HG03108 (cell line): Measurements from ENCODE around the gene BTRC.
"Not testable (repeated sequence)": the region's sequence is repeated elsewhere in the genome, so short reads cannot be mapped to it uniquely, and the experiment has no call there.

Source experiments
- ATAC-seq: cut with Tn5 transposase; IDR thresholded peaks from one replicate; pipeline ENCODE4 v1.9.1; 2021; ENCODE audit warnings: moderate library complexity; ENCODE audit not compliant: unreplicated experiment

BTRC gene

GRCh38 chr10:101385866-101386658 lies 32.1 kb downstream of the BTRC start:
- ATAC-seq = no peak

DNA sequence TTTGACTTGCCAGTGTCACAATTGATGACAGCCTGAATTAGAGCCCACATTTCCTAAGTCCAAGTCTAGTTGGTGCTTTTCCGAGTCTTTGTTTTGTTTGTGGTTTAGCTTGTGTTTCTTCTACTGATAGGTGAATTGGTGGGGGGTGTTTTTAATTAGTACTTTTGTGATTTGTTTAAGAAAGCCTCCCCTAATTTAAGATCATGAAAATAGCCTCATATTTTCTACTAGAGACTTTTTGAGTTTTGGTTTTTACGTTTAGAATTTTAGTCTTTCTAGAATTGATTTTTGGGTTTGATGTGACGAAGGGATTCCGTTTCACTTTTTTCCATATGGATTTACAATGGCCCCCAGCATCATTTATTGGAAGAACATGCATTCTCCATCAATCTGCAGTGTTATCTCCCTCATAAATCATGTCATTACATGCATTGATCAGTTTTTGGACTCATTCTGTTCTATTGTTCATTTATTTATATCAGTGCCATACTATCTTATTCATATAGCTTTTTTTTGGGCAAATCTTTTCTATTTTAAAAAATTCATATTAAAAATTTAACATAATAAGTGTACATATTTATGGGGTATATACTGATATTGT lies 32.8 kb downstream of the BTRC start:
- ATAC-seq = no peak

- no peak for ATAC-seq
These were observed 34.8 kb downstream of the BTRC start for GRCh38 chr10:101388676-101389276.

- not testable (repeated sequence) for ATAC-seq
These were observed 35.6 kb downstream of the BTRC start for GRCh38 chr10:101389532-101389931.

- ATAC-seq = no peak
These were observed 36.1 kb downstream of the BTRC start for GRCh38 chr10:101389986-101390531.

DNA sequence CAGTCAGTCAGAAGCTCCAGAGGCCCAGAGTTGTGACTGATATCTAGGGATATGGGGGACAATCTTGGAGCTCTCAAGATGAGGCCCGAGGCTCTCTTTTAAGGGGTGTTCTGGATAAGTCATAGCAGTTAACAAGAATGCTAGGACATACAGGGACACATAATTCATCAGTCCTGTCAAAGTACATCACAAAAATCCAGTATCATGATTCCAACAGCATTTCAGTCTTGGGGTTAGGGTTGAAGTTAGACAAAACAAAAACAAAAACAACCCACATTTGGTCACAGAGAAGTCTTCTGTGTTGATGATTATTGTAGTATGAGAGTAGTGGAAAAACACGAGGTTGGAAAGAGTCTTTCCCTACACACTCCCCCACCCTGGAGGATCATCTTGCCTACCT lies 39.4 kb downstream of the BTRC start:
- ATAC-seq = no peak

- no peak for ATAC-seq
These were observed 40.7 kb downstream of the BTRC start for GRCh38 chr10:101394524-101395133.

- ATAC-seq = no peak
These were observed 43.2 kb downstream of the BTRC start for GRCh38 chr10:101397140-101397539.

GRCh38 chr10:101400585-101400984 lies 46.6 kb downstream of the BTRC start:
- no peak for ATAC-seq

DNA sequence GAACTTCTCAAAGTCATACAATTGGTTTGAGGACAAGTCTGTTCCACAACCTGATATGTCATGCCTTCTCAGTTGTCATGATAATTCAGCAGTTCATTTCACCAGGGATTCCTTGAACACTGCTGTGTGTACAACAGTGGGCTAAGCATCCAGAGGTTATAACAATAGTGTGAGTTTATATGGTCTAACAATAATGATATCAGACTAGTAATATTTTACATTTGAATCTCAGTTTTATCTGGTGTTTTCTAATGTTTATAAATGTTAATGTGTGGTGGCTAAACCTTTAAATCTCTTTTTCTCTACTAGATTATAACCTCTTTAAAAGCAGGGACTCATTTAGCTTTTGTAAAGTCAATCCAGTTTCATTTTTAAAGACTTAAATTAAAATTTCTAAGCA lies 48.7 kb downstream of the BTRC start:
- ATAC-seq = no peak

DNA sequence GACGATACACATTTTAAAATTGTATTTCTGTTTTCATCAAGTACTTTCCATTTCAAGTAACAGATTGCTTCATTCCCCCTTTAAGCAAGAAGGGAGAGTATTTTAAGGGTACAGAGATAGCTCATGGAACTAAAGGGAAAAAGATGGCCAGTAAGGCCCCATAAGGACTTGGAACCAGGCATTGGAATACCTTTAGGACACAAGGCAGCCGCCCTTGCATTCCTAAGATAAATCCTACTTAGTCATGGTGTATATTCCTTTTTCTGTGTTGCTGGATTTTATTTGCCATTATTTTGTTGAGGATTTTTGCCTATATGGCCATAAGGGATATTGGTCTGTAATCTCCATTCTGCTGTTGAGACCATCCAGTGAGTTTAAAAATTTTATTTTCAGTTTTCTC lies 49.2 kb downstream of the BTRC start:
- no peak for ATAC-seq

DNA sequence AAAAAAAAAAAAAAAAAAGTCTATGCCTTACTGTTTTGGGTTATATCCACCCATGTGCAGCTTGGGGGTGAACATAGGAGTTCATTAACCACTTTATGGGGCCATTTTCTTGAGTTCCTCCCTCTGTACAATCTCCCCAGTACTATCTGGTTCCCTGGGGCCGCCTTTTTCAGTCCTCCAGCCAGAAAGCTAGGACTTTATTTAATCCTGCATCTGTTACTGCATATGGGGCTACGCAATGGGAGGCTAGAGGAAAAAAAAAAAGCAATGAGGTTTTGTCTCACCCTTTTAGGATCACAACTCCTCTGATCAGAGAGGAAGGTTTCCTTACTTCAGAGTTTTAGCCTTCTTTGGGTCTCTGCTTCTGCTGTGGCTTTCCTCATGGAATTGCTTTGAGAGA lies 51.0 kb downstream of the BTRC start:
- ATAC-seq = no peak

DNA sequence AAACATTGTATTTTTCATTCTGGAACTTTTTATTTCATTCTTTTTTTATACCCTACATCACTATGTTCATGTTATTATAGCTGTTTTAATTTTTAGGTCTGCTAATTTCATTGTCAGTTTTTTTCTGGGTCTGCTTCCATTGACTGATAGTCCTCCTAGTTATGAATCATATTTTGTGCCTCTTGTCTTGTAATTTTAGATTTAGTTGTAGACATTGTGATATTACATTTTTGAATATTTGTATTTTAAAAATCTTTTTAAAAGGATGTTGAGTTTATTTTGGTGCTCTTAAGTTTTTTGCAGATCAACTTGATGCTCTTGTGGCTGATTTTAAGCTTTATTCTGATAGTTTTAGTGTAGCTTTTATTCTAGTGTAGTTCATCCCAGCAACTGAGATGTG lies 57.6 kb downstream of the BTRC start:
- no peak for ATAC-seq

GRCh38 chr10:101414034-101414433 lies 60.1 kb downstream of the BTRC start:
- ATAC-seq = no peak

GRCh38 chr10:101415884-101416283 lies 61.9 kb downstream of the BTRC start:
- no peak for ATAC-seq

DNA sequence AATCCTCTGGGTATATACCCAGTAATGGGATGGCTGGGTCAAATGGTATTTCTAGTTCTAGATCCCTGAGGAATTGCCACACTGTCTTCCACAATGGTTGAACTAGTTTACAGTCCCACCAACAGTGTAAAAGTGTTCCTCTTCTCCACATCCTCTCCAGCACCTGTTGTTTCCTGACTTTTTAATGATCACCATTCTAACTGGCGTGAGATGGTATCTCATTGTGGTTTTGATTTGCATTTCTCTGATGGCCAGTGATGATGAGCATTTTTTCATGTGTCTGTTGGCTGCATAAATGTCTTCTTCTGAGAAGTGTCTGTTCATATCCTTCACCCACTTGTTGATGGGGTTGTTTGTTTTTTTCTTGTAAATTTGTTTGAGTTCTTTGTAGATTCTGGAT lies 68.0 kb downstream of the BTRC start:
- not testable (repeated sequence) for ATAC-seq

GRCh38 chr10:101425535-101425934 lies 71.6 kb downstream of the BTRC start:
- ATAC-seq = no peak

- ATAC-seq = no peak
These were observed 74.1 kb downstream of the BTRC start for GRCh38 chr10:101428036-101428435.

DNA sequence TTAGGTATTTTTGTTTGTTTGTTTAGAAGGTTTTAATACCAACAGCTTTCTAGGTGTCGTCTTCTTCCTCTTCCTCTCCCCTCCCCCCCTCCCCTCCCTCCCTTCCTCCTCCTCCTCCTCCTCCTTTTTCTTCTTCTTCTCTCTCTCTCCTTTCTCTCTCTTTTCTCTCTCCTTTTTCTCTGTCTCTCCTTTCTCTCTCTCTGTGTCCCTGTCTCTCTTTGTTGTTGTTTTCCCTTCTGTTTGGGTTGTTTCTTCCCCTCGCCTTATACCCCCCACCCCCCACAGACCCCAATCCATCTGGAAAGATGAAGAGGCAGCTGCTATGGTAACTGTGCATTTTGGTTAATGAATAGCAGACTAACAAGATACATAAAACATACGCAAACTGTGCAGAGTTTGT lies 75.5 kb downstream of the BTRC start:
- no peak for ATAC-seq

- ATAC-seq = no peak
These were observed 82.3 kb downstream of the BTRC start for GRCh38 chr10:101436302-101436701.

DNA sequence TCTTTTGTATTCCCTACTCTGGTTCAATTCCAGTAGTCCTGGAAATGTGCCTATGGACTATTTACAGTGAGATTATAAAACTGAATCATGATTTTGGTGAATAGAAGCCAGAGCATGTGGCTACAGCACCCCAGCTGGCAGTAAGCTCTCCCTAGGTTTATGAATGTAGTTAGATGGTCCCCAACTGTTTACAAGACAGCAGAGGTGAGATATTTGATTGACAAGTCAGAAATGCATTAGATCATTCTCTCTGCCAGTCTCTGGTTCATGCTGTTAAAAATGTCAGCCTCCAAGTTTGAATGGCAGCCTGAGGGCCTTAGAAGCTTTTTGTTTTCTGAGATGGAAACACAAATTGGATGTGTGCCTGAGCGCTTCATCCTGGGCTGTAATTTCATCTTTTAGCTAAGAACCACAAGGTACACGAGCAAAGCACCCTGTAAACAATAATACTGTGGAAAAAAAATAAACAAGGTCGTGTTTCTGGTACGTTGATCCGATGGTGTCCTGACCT lies 85.0 kb downstream of the BTRC start:
- ATAC-seq = no peak
